Measurements from ENCODE around the gene SORL1-AS1.

The SORL1-AS1 gene

GRCh38 chr11:121448011-121448410, 4.8 kb downstream of the SORL1-AS1 start:
- peak overlapping the region; percentile 38 for H3K4me3 ChIP-seq (ENCODE audit: low read length)
- H3K27me3 ChIP-seq (ENCODE audit: low read length) = no peaks in the 10 kb centered on the region
- peaks cover 5% of the 10 kb centered on the region; the same call in 1 of the 2 replicates for H3K36me3 ChIP-seq (ENCODE audit: insufficient read depth, low read length)
- peak overlapping the region; percentile 99 for H3K27ac ChIP-seq (ENCODE audit: low read length)
- no peaks in the 10 kb centered on the region for H4K20me1 ChIP-seq (ENCODE audit: insufficient read depth, low read depth, low read length)
- DNase-seq = peak; percentile 74
- no peaks in the 10 kb centered on the region for H3K9me2 ChIP-seq (replicated peaks; ENCODE audit: insufficient read depth, low read length)
- H3K79me2 ChIP-seq (ENCODE audit: low read length) = peaks cover 31% of the 10 kb centered on the region
- H2AFZ ChIP-seq (ENCODE audit: low read length) = no peak overlapping the region
- H3K4me2 ChIP-seq (ENCODE audit: low read depth, low read length, poor library complexity, severe bottlenecking) = peak overlapping the region; percentile 97
- H3K4me1 ChIP-seq (ENCODE audit: low read length) = peaks cover 85% of the 10 kb centered on the region
- H3K9ac ChIP-seq (ENCODE audit: low read length) = peak overlapping the region; percentile 90
- no peaks in the 10 kb centered on the region for H3K9me3 ChIP-seq (ENCODE audit: low read length)

GRCh38 chr11:121446752-121447156, 6.0 kb downstream of the SORL1-AS1 start:
- Histone ChIP-seq H3K79me2 (ENCODE audit: low read length) (peaks cover 21% of the 10 kb centered on the region), H3K4me1 (ENCODE audit: low read length) (peaks cover 85% of the 10 kb centered on the region), H3K9me2 (replicated peaks; ENCODE audit: insufficient read depth, low read length) (no peaks in the 10 kb centered on the region), H4K20me1 (ENCODE audit: insufficient read depth, low read depth, low read length) (no peaks in the 10 kb centered on the region), H3K9me3 (ENCODE audit: low read length) (no peaks in the 10 kb centered on the region), H3K36me3 (ENCODE audit: insufficient read depth, low read length) (no peaks in the 10 kb centered on the region), H3K27me3 (ENCODE audit: low read length) (no peaks in the 10 kb centered on the region), H3K4me2 (ENCODE audit: low read depth, low read length, poor library complexity, severe bottlenecking) (peak overlapping the region; percentile 97), H2AFZ (ENCODE audit: low read length) (no peak overlapping the region), H3K27ac (ENCODE audit: low read length) (peak overlapping the region; percentile 99), H3K9ac (ENCODE audit: low read length) (peak overlapping the region; percentile 90), H3K4me3 (ENCODE audit: low read length) (no peak overlapping the region)
- peak; percentile 94 for DNase-seq

- H3K9me3 ChIP-seq (ENCODE audit: low read length) = no peaks in the 10 kb centered on the region
- peaks cover 70% of the 10 kb centered on the region for H3K4me1 ChIP-seq (ENCODE audit: low read length)
- H3K4me2 ChIP-seq (ENCODE audit: low read depth, low read length, poor library complexity, severe bottlenecking) = peak overlapping the region; percentile 74
- H3K4me3 ChIP-seq (ENCODE audit: low read length) = peak overlapping the region; percentile 55
- peaks cover 7% of the 10 kb centered on the region; the same call in 1 of the 2 replicates for H3K79me2 ChIP-seq (ENCODE audit: low read length)
- peak; percentile 78 for DNase-seq
- no peaks in the 10 kb centered on the region for H4K20me1 ChIP-seq (ENCODE audit: insufficient read depth, low read depth, low read length)
- H3K27me3 ChIP-seq (ENCODE audit: low read length) = no peaks in the 10 kb centered on the region
- no peaks in the 10 kb centered on the region for H3K36me3 ChIP-seq (ENCODE audit: insufficient read depth, low read length)
- H3K9me2 ChIP-seq (replicated peaks; ENCODE audit: insufficient read depth, low read length) = no peaks in the 10 kb centered on the region
- peak overlapping the region; percentile 83 for H3K9ac ChIP-seq (ENCODE audit: low read length)
- H3K27ac ChIP-seq (ENCODE audit: low read length) = peak overlapping the region; percentile 99
- H2AFZ ChIP-seq (ENCODE audit: low read length) = no peak overlapping the region
These were observed 7.5 kb downstream of the SORL1-AS1 start for GRCh38 chr11:121445071-121445768.

GRCh38 chr11:121444526-121444925, 8.2 kb downstream of the SORL1-AS1 start:
- no peak overlapping the region for H2AFZ ChIP-seq (ENCODE audit: low read length)
- H3K9me2 ChIP-seq (replicated peaks; ENCODE audit: insufficient read depth, low read length) = no peaks in the 10 kb centered on the region
- peak overlapping the region; percentile 55 for H3K4me3 ChIP-seq (ENCODE audit: low read length)
- no peaks in the 10 kb centered on the region for H3K27me3 ChIP-seq (ENCODE audit: low read length)
- peak overlapping the region; percentile 83 for H3K9ac ChIP-seq (ENCODE audit: low read length)
- H3K27ac ChIP-seq (ENCODE audit: low read length) = peak overlapping the region; percentile 99
- no peaks in the 10 kb centered on the region for H4K20me1 ChIP-seq (ENCODE audit: insufficient read depth, low read depth, low read length)
- peak; percentile 50 for DNase-seq
- H3K79me2 ChIP-seq (ENCODE audit: low read length) = 0 out of 2 replicates have a peak, but pooled peaks cover 2% of the 10 kb centered on the region
- no peaks in the 10 kb centered on the region for H3K9me3 ChIP-seq (ENCODE audit: low read length)
- H3K36me3 ChIP-seq (ENCODE audit: insufficient read depth, low read length) = no peaks in the 10 kb centered on the region
- H3K4me2 ChIP-seq (ENCODE audit: low read depth, low read length, poor library complexity, severe bottlenecking) = peak overlapping the region; percentile 74
- H3K4me1 ChIP-seq (ENCODE audit: low read length) = peaks cover 66% of the 10 kb centered on the region

- Histone ChIP-seq H3K9me3 (ENCODE audit: low read length) (no peaks in the 10 kb centered on the region), H3K27ac (ENCODE audit: low read length) (peak overlapping the region; percentile 99), H2AFZ (ENCODE audit: low read length) (no peak overlapping the region), H3K9me2 (replicated peaks; ENCODE audit: insufficient read depth, low read length) (no peaks in the 10 kb centered on the region), H3K4me3 (ENCODE audit: low read length) (peak overlapping the region; percentile 55; the same call in 1 of the 2 replicates), H3K27me3 (ENCODE audit: low read length) (no peaks in the 10 kb centered on the region), H3K4me1 (ENCODE audit: low read length) (peaks cover 60% of the 10 kb centered on the region), H3K36me3 (ENCODE audit: insufficient read depth, low read length) (no peaks in the 10 kb centered on the region), H4K20me1 (ENCODE audit: insufficient read depth, low read depth, low read length) (no peaks in the 10 kb centered on the region), H3K9ac (ENCODE audit: low read length) (peak overlapping the region; percentile 83), H3K4me2 (ENCODE audit: low read depth, low read length, poor library complexity, severe bottlenecking) (peak overlapping the region; percentile 74), H3K79me2 (ENCODE audit: low read length) (0 out of 2 replicates have a peak, but pooled peaks cover 2% of the 10 kb centered on the region)
- DNase-seq = no peak
These were observed 9.0 kb downstream of the SORL1-AS1 start for GRCh38 chr11:121443688-121444275.

DNA sequence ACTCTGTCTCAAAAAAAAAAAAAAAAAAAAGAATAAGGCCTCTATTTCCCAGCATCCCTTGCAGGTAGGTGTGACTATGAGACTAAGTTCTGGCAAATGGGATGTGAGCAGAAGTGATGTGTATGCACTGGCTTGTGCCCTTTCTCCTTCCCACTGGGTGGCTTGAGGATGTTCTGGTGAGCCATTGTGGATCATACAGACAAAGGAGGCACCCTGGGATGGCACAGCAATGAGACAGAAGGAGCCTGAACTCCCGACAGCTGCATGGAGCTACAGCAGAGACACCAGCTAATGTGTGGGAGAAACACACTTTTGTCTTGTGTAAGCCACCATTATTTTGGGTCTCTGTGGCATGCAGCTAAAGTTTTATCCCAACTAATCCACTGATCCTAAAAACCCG, 11.2 kb downstream of the SORL1-AS1 start:
- Histone ChIP-seq H3K4me1 (ENCODE audit: low read length) (peaks cover 56% of the 10 kb centered on the region), H3K36me3 (ENCODE audit: insufficient read depth, low read length) (no peaks in the 10 kb centered on the region), H3K27me3 (ENCODE audit: low read length) (no peaks in the 10 kb centered on the region), H2AFZ (ENCODE audit: low read length) (no peak overlapping the region), H3K79me2 (ENCODE audit: low read length) (0 out of 2 replicates have a peak, but pooled peaks cover 2% of the 10 kb centered on the region), H3K9ac (ENCODE audit: low read length) (no peak overlapping the region), H4K20me1 (ENCODE audit: insufficient read depth, low read depth, low read length) (no peaks in the 10 kb centered on the region), H3K9me2 (replicated peaks; ENCODE audit: insufficient read depth, low read length) (no peaks in the 10 kb centered on the region), H3K27ac (ENCODE audit: low read length) (peak overlapping the region; percentile 36), H3K9me3 (ENCODE audit: low read length) (no peaks in the 10 kb centered on the region), H3K4me3 (ENCODE audit: low read length) (no peak overlapping the region), H3K4me2 (ENCODE audit: low read depth, low read length, poor library complexity, severe bottlenecking) (no peak overlapping the region)
- DNase-seq = no peak

GRCh38 chr11:121439759-121440158, 13.0 kb downstream of the SORL1-AS1 start:
- Histone ChIP-seq H3K27ac (ENCODE audit: low read length) (peak overlapping the region; percentile 61), H3K79me2 (ENCODE audit: low read length) (0 out of 2 replicates have a peak, but pooled peaks cover 2% of the 10 kb centered on the region), H4K20me1 (ENCODE audit: insufficient read depth, low read depth, low read length) (no peaks in the 10 kb centered on the region), H3K4me1 (ENCODE audit: low read length) (peaks cover 56% of the 10 kb centered on the region), H3K9me2 (replicated peaks; ENCODE audit: insufficient read depth, low read length) (no peaks in the 10 kb centered on the region), H3K9me3 (ENCODE audit: low read length) (no peaks in the 10 kb centered on the region), H3K36me3 (ENCODE audit: insufficient read depth, low read length) (no peaks in the 10 kb centered on the region), H3K9ac (ENCODE audit: low read length) (no peak overlapping the region), H3K4me3 (ENCODE audit: low read length) (no peak overlapping the region), H3K27me3 (ENCODE audit: low read length) (no peaks in the 10 kb centered on the region), H2AFZ (ENCODE audit: low read length) (no peak overlapping the region), H3K4me2 (ENCODE audit: low read depth, low read length, poor library complexity, severe bottlenecking) (no peak overlapping the region)
- no peak for DNase-seq

DNA sequence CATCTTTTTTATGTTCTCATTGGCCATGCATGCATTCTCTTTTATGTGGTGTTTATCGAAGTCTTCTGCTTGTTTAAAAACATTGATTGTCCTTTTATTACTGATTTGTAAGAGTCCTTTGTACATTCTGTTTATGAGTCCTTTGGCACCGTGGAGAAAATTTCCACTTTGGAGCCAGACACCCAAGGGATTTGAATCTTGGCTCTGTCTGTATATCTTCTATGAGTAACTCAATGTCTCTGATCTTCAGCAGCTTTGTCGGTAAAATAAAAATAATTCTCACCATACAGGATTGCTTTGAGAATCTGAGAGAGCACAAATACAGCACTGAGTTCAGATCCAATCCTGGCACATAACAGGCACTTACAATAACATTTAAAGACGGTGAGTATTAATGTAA, 13.4 kb downstream of the SORL1-AS1 start:
- Histone ChIP-seq H4K20me1 (ENCODE audit: insufficient read depth, low read depth, low read length) (no peaks in the 10 kb centered on the region), H3K9ac (ENCODE audit: low read length) (no peak overlapping the region), H3K4me1 (ENCODE audit: low read length) (peaks cover 56% of the 10 kb centered on the region), H3K9me3 (ENCODE audit: low read length) (no peaks in the 10 kb centered on the region), H3K4me3 (ENCODE audit: low read length) (no peak overlapping the region), H3K79me2 (ENCODE audit: low read length) (0 out of 2 replicates have a peak, but pooled peaks cover 2% of the 10 kb centered on the region), H2AFZ (ENCODE audit: low read length) (no peak overlapping the region), H3K27ac (ENCODE audit: low read length) (peak overlapping the region; percentile 61), H3K36me3 (ENCODE audit: insufficient read depth, low read length) (no peaks in the 10 kb centered on the region), H3K4me2 (ENCODE audit: low read depth, low read length, poor library complexity, severe bottlenecking) (no peak overlapping the region), H3K9me2 (replicated peaks; ENCODE audit: insufficient read depth, low read length) (no peaks in the 10 kb centered on the region), H3K27me3 (ENCODE audit: low read length) (no peaks in the 10 kb centered on the region)
- DNase-seq = no peak

Measured in Karpas-422 (cell line).